H1 (cell line): ENCODE results near the gene ASAP2.

ENCODE experiments used
- FOSL1 ChIP-seq: IDR thresholded peaks from 2 replicates; pipeline ENCODE4 v1.6.1; 2011; ENCODE audit warnings: mild to moderate bottlenecking, low read depth, low read length, moderate library complexity; ENCODE audit not compliant: insufficient read depth
- POLR2A ChIP-seq, 2 experiments: IDR thresholded peaks; 1 replicate in 1 of 2; 2 replicates in 1 of 2; pipeline ENCODE4 v1.6.1; 2011; ENCODE audit warnings: low read depth in 2 of 2, low read length in 2 of 2, mild to moderate bottlenecking in 2 of 2; ENCODE audit errors: control extremely low read depth in 1 of 2
- POLR2AphosphoS5 ChIP-seq: IDR thresholded peaks from 2 replicates; pipeline ENCODE4 v1.6.1; 2011; ENCODE audit warnings: low read depth, low read length
- TAF1 ChIP-seq: IDR thresholded peaks from 2 replicates; pipeline ENCODE4 v1.6.1; 2011; ENCODE audit warnings: mild to moderate bottlenecking, low read depth, low read length
- TF ChIP-seq, protein P1 (sequence below), 3 experiments: IDR thresholded peaks; 1 replicate in 2 of 3; 2 replicates in 1 of 3; pipeline versions ENCODE4 v1.5.1 to v1.6.1; 2011; ENCODE audit warnings: low read length in 3 of 3, mild to moderate bottlenecking in 3 of 3, inconsistent platforms in 2 of 3, low read depth in 1 of 3, moderate library complexity in 1 of 3; ENCODE audit not compliant: insufficient read depth in 1 of 3; ENCODE audit errors: control extremely low read depth in 1 of 3
- TF ChIP-seq, protein P2 (sequence below): IDR thresholded peaks from 2 replicates; pipeline ENCODE4 v1.6.1; 2012; ENCODE audit warnings: inconsistent platforms

DNA sequence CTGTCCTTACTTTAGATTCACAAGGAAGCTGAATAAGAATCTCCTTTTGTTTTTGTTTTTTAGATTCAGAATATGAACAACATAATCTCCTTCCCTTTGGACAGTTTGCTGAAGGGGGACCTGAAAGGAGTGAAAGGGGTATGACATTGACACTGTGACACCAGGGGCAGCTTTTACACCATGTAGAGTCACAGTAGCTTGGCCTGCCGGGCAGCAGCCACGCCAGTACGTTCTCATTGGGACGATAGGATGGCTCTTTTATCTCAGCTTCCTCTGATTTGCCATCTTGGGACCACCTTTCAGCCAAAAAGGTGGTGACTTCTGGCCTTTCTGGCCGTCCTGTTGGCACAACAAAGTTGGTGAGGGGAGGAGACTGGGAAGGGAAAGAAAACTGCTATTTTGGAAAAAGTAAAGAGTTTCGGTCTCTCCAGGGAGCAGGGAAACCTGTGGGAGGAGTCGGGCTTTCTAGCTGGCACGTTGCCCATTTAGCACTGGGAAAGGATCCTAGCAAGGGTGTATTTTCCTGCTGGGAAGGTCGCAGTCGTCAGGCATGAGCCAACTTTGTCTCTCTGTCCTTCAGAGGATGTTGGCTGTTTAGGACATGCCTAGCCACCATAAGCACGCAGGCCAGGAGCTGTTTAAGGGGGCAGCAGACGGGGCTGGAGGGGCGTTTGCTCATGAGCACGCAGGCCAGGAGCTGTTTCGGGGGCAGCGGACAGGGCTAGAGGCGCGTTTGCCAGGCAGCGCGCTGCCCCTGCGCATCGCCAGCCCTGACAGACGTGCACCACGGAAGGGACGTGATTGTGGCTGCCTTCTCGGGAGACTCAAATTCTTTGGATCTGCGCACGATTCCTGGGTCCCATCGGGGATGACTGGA, 112.1 kb downstream of the ASAP2 start:
- TF ChIP-seq POLR2A (IDR thresholded peaks at IDR 0.05; ENCODE audit: control extremely low read depth in 1 of 2, low read depth in 2 of 2, low read length in 2 of 2) (no peak), TAF1 (no peak), POLR2AphosphoS5 (no peak), FOSL1 (no peak)
- TF ChIP-seq, protein P1, sequence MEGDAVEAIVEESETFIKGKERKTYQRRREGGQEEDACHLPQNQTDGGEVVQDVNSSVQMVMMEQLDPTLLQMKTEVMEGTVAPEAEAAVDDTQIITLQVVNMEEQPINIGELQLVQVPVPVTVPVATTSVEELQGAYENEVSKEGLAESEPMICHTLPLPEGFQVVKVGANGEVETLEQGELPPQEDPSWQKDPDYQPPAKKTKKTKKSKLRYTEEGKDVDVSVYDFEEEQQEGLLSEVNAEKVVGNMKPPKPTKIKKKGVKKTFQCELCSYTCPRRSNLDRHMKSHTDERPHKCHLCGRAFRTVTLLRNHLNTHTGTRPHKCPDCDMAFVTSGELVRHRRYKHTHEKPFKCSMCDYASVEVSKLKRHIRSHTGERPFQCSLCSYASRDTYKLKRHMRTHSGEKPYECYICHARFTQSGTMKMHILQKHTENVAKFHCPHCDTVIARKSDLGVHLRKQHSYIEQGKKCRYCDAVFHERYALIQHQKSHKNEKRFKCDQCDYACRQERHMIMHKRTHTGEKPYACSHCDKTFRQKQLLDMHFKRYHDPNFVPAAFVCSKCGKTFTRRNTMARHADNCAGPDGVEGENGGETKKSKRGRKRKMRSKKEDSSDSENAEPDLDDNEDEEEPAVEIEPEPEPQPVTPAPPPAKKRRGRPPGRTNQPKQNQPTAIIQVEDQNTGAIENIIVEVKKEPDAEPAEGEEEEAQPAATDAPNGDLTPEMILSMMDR (IDR thresholded peaks at IDR 0.05; ENCODE audit: control extremely low read depth in 1 of 3, insufficient read depth in 1 of 3, low read depth in 1 of 3, low read length in 3 of 3): no peak
- TF ChIP-seq, protein P2, sequence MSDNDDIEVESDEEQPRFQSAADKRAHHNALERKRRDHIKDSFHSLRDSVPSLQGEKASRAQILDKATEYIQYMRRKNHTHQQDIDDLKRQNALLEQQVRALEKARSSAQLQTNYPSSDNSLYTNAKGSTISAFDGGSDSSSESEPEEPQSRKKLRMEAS: no peak
